ENCODE measurements around the gene WDR86.

Gene WDR86

GRCh38 chr7:151378496-151379192 is 31.2 kb downstream of the WDR86 start:
- DNase-seq: no peak

GRCh38 chr7:151378011-151378410 is 31.8 kb downstream of the WDR86 start:
- no peak for DNase-seq

- DNase-seq: no peak
These were observed 32.4 kb downstream of the WDR86 start for GRCh38 chr7:151377406-151377805.

- DNase-seq: no peak
These were observed 33.5 kb downstream of the WDR86 start for GRCh38 chr7:151376218-151376902.

GRCh38 chr7:151375530-151376217 is 34.2 kb downstream of the WDR86 start:
- DNase-seq: no peak

GRCh38 chr7:151374726-151375125 is 35.1 kb downstream of the WDR86 start:
- DNase-seq: no peak

GRCh38 chr7:151374139-151374538 is 35.7 kb downstream of the WDR86 start:
- DNase-seq: no peak

- DNase-seq: no peak
These were observed 36.2 kb downstream of the WDR86 start for GRCh38 chr7:151373599-151373998.

GRCh38 chr7:151372612-151373265 is 37.1 kb downstream of the WDR86 start:
- no peak for DNase-seq

GRCh38 chr7:151371266-151371665 is 38.6 kb downstream of the WDR86 start:
- no peak for DNase-seq

- peak; percentile 42 to 79 (median 64) for DNase-seq
These were observed 41.7 kb downstream of the WDR86 start for GRCh38 chr7:151368136-151368571.

- DNase-seq: no peak
These were observed 42.6 kb downstream of the WDR86 start for GRCh38 chr7:151367284-151367683.

GRCh38 chr7:151366880-151367222 is 43.0 kb downstream of the WDR86 start:
- DNase-seq: no peak

GRCh38 chr7:151366166-151366879 is 43.5 kb downstream of the WDR86 start:
- DNase-seq: no peak

GRCh38 chr7:151363182-151363581 is 46.7 kb downstream of the WDR86 start:
- DNase-seq: no peak

GRCh38 chr7:151361193-151361959 is 48.5 kb downstream of the WDR86 start:
- DNase-seq: no peak

GRCh38 chr7:151352512-151352911 is 57.3 kb downstream of the WDR86 start:
- peak in 1 of 5 experiments; percentile 39 for DNase-seq

- peak in 4 of 5 experiments; percentile 25 to 88 (median 73) for DNase-seq
These were observed 57.9 kb downstream of the WDR86 start for GRCh38 chr7:151351967-151352366.

GRCh38 chr7:151351027-151351426 is 58.8 kb downstream of the WDR86 start:
- peak in 3 of 5 experiments; percentile 23 to 44 (median 29) for DNase-seq

GRCh38 chr7:151349507-151349853 is 60.4 kb downstream of the WDR86 start:
- DNase-seq: no peak

- no peak for DNase-seq
These were observed 60.9 kb downstream of the WDR86 start for GRCh38 chr7:151348970-151349369.

- no peak for DNase-seq
These were observed 62.6 kb downstream of the WDR86 start for GRCh38 chr7:151347200-151347599.
